ENCODE data around the gene LHX4.

DNA sequence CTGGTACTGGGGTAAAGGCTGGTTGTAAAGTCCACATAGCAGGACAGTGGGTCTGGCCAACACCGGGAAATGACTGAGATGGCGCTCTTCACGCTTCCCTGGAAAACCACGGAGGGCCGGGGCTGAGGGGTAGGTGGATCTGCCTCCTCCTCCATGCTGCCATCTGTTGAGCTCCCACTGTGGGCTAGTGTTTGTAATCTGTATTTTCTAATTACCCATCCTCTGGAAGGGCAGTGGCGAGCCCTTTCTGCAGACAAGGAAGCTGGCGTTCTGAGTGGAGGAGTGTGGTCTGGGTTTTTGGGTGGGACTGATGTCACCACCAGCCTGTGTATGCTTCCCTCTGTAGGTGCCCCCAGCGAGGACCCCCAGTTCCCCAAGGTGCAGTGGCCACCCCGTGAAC, 34.1 kb upstream of the LHX4 start:
- TF ChIP-seq CTCF (IDR thresholded peaks at IDR 0.05) (no peak), EP300 (IDR thresholded peaks at IDR 0.05) (no peak)

All from tibial nerve (tissue), 4 donors.